Lung (tissue), 12 donors: ENCODE data around the gene TTC39B. TPM values are rescaled to one million over a fixed set of nuclear protein-coding genes. Genes with fewer than 3 reads are reported as not detected.

ENCODE experiments used
- ATAC-seq: fragments of 200-7000 bp; cut with Tn5 transposase; one replicate; pipeline ENCODE4 v1.9.1; 2020; ENCODE audit warnings: moderate number of reproducible peaks; ENCODE audit not compliant: insufficient read depth, low FRiP score
- DNase-seq, 3 donors: peaks; one replicate each; pipeline ENCODE4 v3.0.0-alpha.2; 2013 to 2017
- H3K27ac ChIP-seq, 2 donors: one replicate each; pipeline ENCODE4 v1.5.1; 2013; ENCODE audit warnings: mild to moderate bottlenecking in 2 of 2, moderate library complexity in 2 of 2, control low read depth in 1 of 2, inconsistent platforms in 1 of 2, low read depth in 1 of 2, low read length in 1 of 2
- H3K27me3 ChIP-seq, 3 donors: one replicate each; pipeline ENCODE4 v1.5.1; 2013; ENCODE audit warnings: low read length in 2 of 3; ENCODE audit not compliant: control insufficient read depth in 3 of 3, insufficient read depth in 3 of 3
- H3K36me3 ChIP-seq, 4 donors: one replicate each; pipeline ENCODE4 v1.5.1; 2013; ENCODE audit warnings: low read length in 4 of 4, mild to moderate bottlenecking in 1 of 4, moderate library complexity in 1 of 4; ENCODE audit not compliant: control insufficient read depth in 4 of 4, insufficient read depth in 4 of 4
- H3K4me1 ChIP-seq, 5 donors: one replicate each; pipeline ENCODE4 v1.5.1; 2013; ENCODE audit warnings: low read length in 5 of 5, mild to moderate bottlenecking in 2 of 5, moderate library complexity in 1 of 5; ENCODE audit not compliant: control insufficient read depth in 5 of 5, insufficient read depth in 5 of 5
- H3K4me3 ChIP-seq: one replicate; pipeline ENCODE4 v1.5.1; 2013; ENCODE audit warnings: mild to moderate bottlenecking, control low read depth, moderate library complexity
- H3K9ac ChIP-seq, 2 donors: one replicate each; pipeline ENCODE4 v1.5.1; 2013; ENCODE audit warnings: low read length in 2 of 2, control low read depth in 1 of 2; ENCODE audit not compliant: insufficient read depth in 1 of 2
- H3K9me3 ChIP-seq, 4 donors: one replicate each; pipeline ENCODE4 v1.5.1; 2013; ENCODE audit warnings: low read length in 3 of 4, mild to moderate bottlenecking in 1 of 4, moderate library complexity in 1 of 4; ENCODE audit not compliant: control insufficient read depth in 4 of 4, insufficient read depth in 3 of 4
- WGBS, 2 donors: extraction: QIAGEN DNeasy Blood & Tissue Kit; methylation state at CpG; one replicate each; pipeline ENCODE4 v1.1.7; 2013; 5-methylcytosine and 5-hydroxymethylcytosine counted together
- polyA plus RNA-seq, 2 donors: library from polyadenylated mRNA; stranded (reverse); fragments of 200-250 nt; gene quantifications; one replicate each; pipeline ENCODE4 v1.2.1, GENCODE V29; 2013
- total RNA-seq, 2 donors: library from RNA; depleted of rRNA in 1 of 2; stranded (reverse); fragments of >200 nt in 1 of 2; gene quantifications; one replicate each; pipeline ENCODE4 v1.2.1, GENCODE V29; 2014 to 2021
- TF ChIP-seq, protein P1 (sequence below): IDR thresholded peaks from 2 replicates; pipeline ENCODE4 v1.5.1; 2012; ENCODE audit warnings: mild to moderate bottlenecking; ENCODE audit errors: control extremely low read depth, extremely low read depth
- donor health status: control.
- donor health status: control.
- donor health status: Bipolar disorder and iron deficiency.
- donor health status: healthy.
- donor health status: DM: yes; HTN: yes; CAD: no.

TTC39B gene
- total and polyA plus RNA-seq, 4 donors: 4.2 to 30.0 (median 19.2) TPM

DNA sequence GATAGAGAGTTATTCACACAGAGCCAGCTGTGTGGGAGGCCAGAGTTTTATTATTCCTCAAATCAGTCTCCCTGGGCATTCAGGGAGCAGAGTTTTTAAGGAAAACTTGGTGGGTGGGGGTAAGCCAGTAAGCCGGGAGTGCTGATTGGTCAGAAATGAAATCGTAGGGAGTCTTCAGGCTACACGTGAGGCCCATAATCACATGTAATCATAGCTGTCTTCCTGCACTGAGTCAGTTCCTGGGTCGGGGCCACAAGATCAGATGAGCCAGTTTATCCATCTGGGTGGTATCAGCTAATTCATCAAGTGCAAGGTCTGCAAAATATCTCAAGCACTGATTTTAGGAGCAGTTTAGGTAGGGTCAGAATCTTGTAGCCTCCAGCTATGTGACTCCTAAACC is 10.8 kb upstream of the TTC39B start:
- TF ChIP-seq, protein P1, sequence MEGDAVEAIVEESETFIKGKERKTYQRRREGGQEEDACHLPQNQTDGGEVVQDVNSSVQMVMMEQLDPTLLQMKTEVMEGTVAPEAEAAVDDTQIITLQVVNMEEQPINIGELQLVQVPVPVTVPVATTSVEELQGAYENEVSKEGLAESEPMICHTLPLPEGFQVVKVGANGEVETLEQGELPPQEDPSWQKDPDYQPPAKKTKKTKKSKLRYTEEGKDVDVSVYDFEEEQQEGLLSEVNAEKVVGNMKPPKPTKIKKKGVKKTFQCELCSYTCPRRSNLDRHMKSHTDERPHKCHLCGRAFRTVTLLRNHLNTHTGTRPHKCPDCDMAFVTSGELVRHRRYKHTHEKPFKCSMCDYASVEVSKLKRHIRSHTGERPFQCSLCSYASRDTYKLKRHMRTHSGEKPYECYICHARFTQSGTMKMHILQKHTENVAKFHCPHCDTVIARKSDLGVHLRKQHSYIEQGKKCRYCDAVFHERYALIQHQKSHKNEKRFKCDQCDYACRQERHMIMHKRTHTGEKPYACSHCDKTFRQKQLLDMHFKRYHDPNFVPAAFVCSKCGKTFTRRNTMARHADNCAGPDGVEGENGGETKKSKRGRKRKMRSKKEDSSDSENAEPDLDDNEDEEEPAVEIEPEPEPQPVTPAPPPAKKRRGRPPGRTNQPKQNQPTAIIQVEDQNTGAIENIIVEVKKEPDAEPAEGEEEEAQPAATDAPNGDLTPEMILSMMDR: no peak
- H3K9ac ChIP-seq: no peak overlapping the region
- no peaks in the 10 kb centered on the region for H3K36me3 ChIP-seq
- DNase-seq (no peak), ATAC-seq (no peak)
- H3K4me3 ChIP-seq: no peak overlapping the region
- no peaks in the 10 kb centered on the region for H3K9me3 ChIP-seq
- no peak overlapping the region for H3K27ac ChIP-seq
- no peaks in the 10 kb centered on the region for H3K4me1 ChIP-seq
- 76 to 84% methylated on average over 4 of the region's 4 CpGs for WGBS, 2 donors
- no peaks in the 10 kb centered on the region for H3K27me3 ChIP-seq

DNA sequence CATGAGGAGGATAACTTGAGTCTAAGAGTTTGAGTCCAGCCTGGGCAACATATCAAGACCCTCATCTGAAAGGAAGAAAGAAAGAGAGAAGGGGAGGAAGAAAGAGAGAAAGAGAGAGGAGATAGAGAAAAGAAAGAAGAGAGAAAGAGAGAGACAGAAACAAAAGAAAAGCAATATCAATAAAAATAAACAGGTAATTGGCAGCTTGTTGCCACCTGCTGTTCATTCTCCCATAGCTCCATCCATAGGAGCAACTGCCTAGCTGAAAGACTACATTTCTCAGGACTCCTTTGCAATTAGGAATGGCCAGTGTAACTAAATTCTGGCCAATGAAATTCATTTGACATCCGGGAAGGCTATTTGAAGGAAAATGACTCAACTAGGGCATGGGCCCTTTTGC is 4.6 kb upstream of the TTC39B start:
- Histone ChIP-seq H3K27me3 (no peaks in the 10 kb centered on the region), H3K36me3 (no peaks in the 10 kb centered on the region), H3K9me3 (no peaks in the 10 kb centered on the region), H3K9ac (no peak overlapping the region), H3K4me1 (peaks cover 0 to 6% (median 0%) of the 10 kb centered on the region in 5 donors), H3K27ac (no peak overlapping the region), H3K4me3 (no peak overlapping the region)
- ATAC-seq: no peak
- TF ChIP-seq, protein P1: no peak
- 90 to 92% methylated on average over 1 of the region's 1 CpG for WGBS, 2 donors
- DNase-seq: no peak

DNA sequence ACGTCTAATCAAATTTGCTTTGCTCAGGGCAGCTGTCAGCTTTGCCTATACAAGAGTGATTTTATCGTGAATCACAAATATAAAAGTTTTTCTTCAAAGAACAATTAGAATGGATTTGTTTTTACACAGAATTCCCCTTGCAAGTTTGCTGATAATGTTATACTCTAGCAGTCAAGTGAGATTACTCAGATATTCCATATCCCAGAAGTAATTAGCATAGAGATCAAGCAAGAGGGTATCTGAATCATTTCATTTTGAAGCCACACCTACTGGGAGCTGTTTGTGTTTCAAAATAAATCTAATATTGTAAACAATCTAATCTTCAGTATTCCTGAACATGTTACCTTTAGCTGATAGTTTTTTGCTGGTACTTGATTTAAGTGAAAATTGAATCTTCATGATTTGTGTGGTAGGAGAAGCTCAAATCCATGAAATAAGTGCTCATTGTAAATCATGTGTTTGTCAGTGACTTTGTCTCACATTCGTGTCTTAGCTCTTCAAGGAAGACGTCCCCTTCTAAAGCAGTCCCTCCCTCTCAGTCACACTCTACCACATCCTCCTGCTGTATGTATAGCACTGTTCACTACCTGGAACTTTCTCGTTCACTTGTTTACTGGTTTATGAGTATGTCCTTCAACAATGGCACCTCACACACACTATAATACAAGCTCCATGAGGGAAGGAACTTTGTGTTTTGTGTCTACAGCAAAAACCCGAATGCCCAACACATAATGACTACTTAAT is 3.3 kb upstream of the TTC39B start:
- no peak overlapping the region for H3K9ac ChIP-seq
- no peak for ATAC-seq
- no peaks in the 10 kb centered on the region for H3K27me3 ChIP-seq
- H3K27ac ChIP-seq: no peak overlapping the region
- H3K4me3 ChIP-seq: no peak overlapping the region
- H3K36me3 ChIP-seq: no peaks in the 10 kb centered on the region
- DNase-seq: no peak
- 56 to 76% methylated on average over 6 of the region's 6 CpGs for WGBS, 2 donors
- H3K9me3 ChIP-seq: no peaks in the 10 kb centered on the region
- peaks cover 0 to 12% (median 0%) of the 10 kb centered on the region in 5 donors for H3K4me1 ChIP-seq
- TF ChIP-seq, protein P1: no peak
